Glutamatergic neuron (in vitro differentiated cells): ENCODE measurements around the gene MISP3. TPM values are rescaled to one million over a fixed set of nuclear protein-coding genes. Genes with fewer than 3 reads are reported as not detected.

ENCODE experiments used
- DNase-seq: peaks from one replicate; pipeline ENCODE4 v3.0.0; 2022
- H3K27ac Mint-ChIP-seq: one replicate; pipeline ENCODE4 v1.8.0; 2020; ENCODE audit warnings: mild to moderate bottlenecking, mixed read lengths, inconsistent platforms; ENCODE audit not compliant: unreplicated experiment
- H3K27me3 Mint-ChIP-seq: one replicate; pipeline ENCODE4 v1.8.0; 2020; ENCODE audit warnings: mild to moderate bottlenecking, moderate library complexity, mixed read lengths, inconsistent platforms; ENCODE audit not compliant: unreplicated experiment
- H3K36me3 Mint-ChIP-seq: one replicate; pipeline ENCODE4 v1.8.0; 2020; ENCODE audit warnings: mild to moderate bottlenecking, mixed read lengths, inconsistent platforms; ENCODE audit not compliant: unreplicated experiment
- H3K4me1 Mint-ChIP-seq: one replicate; pipeline ENCODE4 v1.8.0; 2020; ENCODE audit warnings: mild to moderate bottlenecking, low read depth, mixed read lengths, inconsistent platforms; ENCODE audit not compliant: unreplicated experiment
- H3K4me3 Mint-ChIP-seq: one replicate; pipeline ENCODE4 v1.8.0; 2020; ENCODE audit warnings: mild to moderate bottlenecking, mixed read lengths, inconsistent platforms; ENCODE audit not compliant: unreplicated experiment
- H3K9me3 Mint-ChIP-seq: one replicate; pipeline ENCODE4 v1.8.0; 2020; ENCODE audit warnings: mild to moderate bottlenecking, moderate library complexity, mixed read lengths, inconsistent platforms; ENCODE audit not compliant: unreplicated experiment
- total RNA-seq: library from RNA; stranded (reverse); fragmentation: NEBNext Ultra II Directional; extraction: Animal tissue kit (Norgen Biotek cat#: 25700); gene quantifications from one replicate; pipeline ENCODE4 v1.2.1, GENCODE V29; 2021; ENCODE audit not compliant: unreplicated experiment
- TF ChIP-seq, protein P1 (sequence below): fragments of 200-600 bp; sonication (generic); IDR thresholded peaks from one replicate; pipeline ENCODE4 v1.5.0; 2021; ENCODE audit not compliant: partially characterized antibody, unreplicated experiment

Gene MISP3
- total RNA-seq, 1 donor from 2014 or later: 2.2 TPM

- H3K27me3 Mint-ChIP-seq: peaks cover 14% of the 10 kb centered on the region
- no peaks in the 10 kb centered on the region for H3K36me3 Mint-ChIP-seq
- peak within 1 kb of the TSS; percentile 92 for H3K4me3 Mint-ChIP-seq
- H3K4me1 Mint-ChIP-seq: peaks cover 19% of the 10 kb centered on the region
- H3K9me3 Mint-ChIP-seq: peaks cover 5% of the 10 kb centered on the region
- peak within 1 kb of the TSS; percentile 86 for H3K27ac Mint-ChIP-seq
- peak; percentile 99 for DNase-seq
- TF ChIP-seq, protein P1, sequence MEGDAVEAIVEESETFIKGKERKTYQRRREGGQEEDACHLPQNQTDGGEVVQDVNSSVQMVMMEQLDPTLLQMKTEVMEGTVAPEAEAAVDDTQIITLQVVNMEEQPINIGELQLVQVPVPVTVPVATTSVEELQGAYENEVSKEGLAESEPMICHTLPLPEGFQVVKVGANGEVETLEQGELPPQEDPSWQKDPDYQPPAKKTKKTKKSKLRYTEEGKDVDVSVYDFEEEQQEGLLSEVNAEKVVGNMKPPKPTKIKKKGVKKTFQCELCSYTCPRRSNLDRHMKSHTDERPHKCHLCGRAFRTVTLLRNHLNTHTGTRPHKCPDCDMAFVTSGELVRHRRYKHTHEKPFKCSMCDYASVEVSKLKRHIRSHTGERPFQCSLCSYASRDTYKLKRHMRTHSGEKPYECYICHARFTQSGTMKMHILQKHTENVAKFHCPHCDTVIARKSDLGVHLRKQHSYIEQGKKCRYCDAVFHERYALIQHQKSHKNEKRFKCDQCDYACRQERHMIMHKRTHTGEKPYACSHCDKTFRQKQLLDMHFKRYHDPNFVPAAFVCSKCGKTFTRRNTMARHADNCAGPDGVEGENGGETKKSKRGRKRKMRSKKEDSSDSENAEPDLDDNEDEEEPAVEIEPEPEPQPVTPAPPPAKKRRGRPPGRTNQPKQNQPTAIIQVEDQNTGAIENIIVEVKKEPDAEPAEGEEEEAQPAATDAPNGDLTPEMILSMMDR: no peak
These were observed 45.1 kb downstream of the MISP3 start, which contains the start of gene PRKACA for GRCh38 chr19:14117668-14118164. Gene PRKACA, minus strand, starts transcription at chr19:14117762. Its CDS starts 215 bp downstream, at chr19:14117547.

- Mint-ChIP-seq H3K27me3 (peaks cover 14% of the 10 kb centered on the region), H3K9me3 (peaks cover 5% of the 10 kb centered on the region), H3K36me3 (no peaks in the 10 kb centered on the region), H3K4me1 (peaks cover 17% of the 10 kb centered on the region), H3K27ac (peak overlapping the region; percentile 86), H3K4me3 (peak overlapping the region; percentile 86)
- peak; percentile 25 for DNase-seq
- TF ChIP-seq, protein P1: no peak
These were observed 45.8 kb downstream of the MISP3 start for GRCh38 chr19:14118165-14119051.

DNA sequence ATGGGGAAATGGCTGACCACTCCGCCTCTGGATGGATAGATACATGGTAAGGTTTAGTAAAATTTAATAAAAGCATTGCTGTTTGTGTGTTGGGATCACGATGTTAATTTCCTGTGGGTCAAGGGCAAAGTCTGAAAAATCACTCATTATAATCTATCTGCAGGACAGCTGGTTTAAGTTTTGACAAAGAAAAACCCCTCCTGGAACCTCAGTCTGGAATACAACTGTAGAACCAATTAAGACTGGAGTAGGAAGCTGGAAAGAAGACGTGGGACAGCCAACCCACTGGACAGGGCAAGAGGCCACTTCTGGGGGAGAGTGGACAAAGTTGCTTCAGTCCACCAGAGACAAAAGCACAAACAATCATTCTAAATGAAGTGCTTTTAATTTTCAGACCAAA lies 46.6 kb downstream of the MISP3 start:
- peaks cover 5% of the 10 kb centered on the region for H3K9me3 Mint-ChIP-seq
- H3K27me3 Mint-ChIP-seq: peaks cover 14% of the 10 kb centered on the region
- peak overlapping the region; percentile 86 for H3K4me3 Mint-ChIP-seq
- peak overlapping the region; percentile 86 for H3K27ac Mint-ChIP-seq
- no peak for DNase-seq
- H3K4me1 Mint-ChIP-seq: peaks cover 15% of the 10 kb centered on the region
- TF ChIP-seq, protein P1: no peak
- no peaks in the 10 kb centered on the region for H3K36me3 Mint-ChIP-seq

- TF ChIP-seq, protein P1: no peak
- Mint-ChIP-seq H3K27ac (no peak overlapping the region), H3K27me3 (peaks cover 14% of the 10 kb centered on the region), H3K4me1 (peaks cover 15% of the 10 kb centered on the region), H3K9me3 (peaks cover 5% of the 10 kb centered on the region), H3K4me3 (no peak overlapping the region), H3K36me3 (no peaks in the 10 kb centered on the region)
- no peak for DNase-seq
These were observed 47.3 kb downstream of the MISP3 start for GRCh38 chr19:14119644-14120496.
